SK-N-MC (cell line): Measurements from ENCODE around the gene SELP.

Experiments used
- EZH2 ChIP-seq: fragments of 200-600 bp; sonication (generic); IDR thresholded peaks from one replicate; pipeline ENCODE4 v1.6.1; 2017; ENCODE audit warnings: antibody characterized with exemption
- POLR2AphosphoS5 ChIP-seq: IDR thresholded peaks from 2 replicates; pipeline ENCODE4 v1.6.1; 2012; ENCODE audit warnings: mild to moderate bottlenecking, low read depth, low read length, borderline replicate concordance

DNA sequence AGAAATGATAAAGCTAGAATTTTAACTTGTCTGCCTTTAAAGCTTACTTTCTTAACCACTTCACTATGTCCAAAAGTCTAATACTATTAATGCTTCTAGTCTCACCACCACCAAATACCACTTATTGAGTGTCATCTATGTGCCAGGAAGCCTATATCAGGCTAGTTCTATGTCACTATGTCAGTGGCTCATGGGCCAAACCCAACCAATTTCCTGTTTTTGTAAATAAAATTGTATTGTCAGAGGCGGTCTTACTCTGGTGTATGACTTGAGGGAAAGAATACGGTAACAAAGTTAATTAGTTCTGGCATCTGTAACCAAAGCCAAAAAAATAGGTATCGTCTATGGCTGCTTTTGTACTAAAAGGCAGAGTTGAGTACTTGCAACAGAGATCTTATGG is 58.5 kb downstream of the SELP start:
- no peak for TF ChIP-seq EZH2
- TF ChIP-seq POLR2AphosphoS5, result no peak
